ENCODE data around the gene CNTNAP2. TPM values are rescaled to one million over a fixed set of nuclear protein-coding genes. Genes with fewer than 3 reads are reported as not detected.
"Not testable (repeated sequence)": the region's sequence is repeated elsewhere in the genome, so short reads cannot be mapped to it uniquely, and the experiment has no call there.

Gene CNTNAP2
- total RNA-seq, 1 experiment from 2014 or later: not detected

- no peak for DNase-seq (ENCODE audit: low spot score)
- in situ Hi-C loops (cut with HindIII; ENCODE audit: low sequenced_read_pairs): no loop called here
Measured at GRCh38 chr7:147756300-147756699, 1639.7 kb downstream of the CNTNAP2 start.

- DNase-seq (ENCODE audit: low spot score): no peak
- in situ Hi-C loops (cut with HindIII; ENCODE audit: low sequenced_read_pairs): no loop called here
Measured at GRCh38 chr7:147759327-147759943, 1642.8 kb downstream of the CNTNAP2 start.

DNA sequence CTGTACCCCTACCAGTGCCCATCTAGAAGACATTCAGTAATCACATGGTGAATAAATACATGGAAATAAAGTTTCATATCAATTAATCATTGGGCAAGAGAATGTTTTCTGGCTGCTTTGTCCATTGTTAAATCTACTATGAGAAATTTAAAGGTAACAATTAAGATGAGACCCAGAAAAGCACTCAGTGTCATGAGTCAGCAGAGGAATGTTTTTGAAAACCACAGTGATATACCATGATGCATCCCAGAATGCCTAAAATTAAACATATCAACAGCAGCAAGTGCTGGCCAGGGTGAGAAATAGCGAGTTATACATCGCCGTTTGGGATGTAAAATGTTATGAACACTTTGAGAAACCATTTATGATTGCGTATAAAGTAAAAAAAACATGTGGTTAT, 1648.7 kb downstream of the CNTNAP2 start:
- in situ Hi-C loops (cut with HindIII; ENCODE audit: low sequenced_read_pairs): no loop called here

GRCh38 chr7:147771344-147771743, 1654.7 kb downstream of the CNTNAP2 start:
- in situ Hi-C loops (cut with HindIII; ENCODE audit: low sequenced_read_pairs): no loop called here
- DNase-seq (ENCODE audit: low spot score): no peak

More for the DNA sequence above, 1648.7 kb downstream of the CNTNAP2 start:
- DNase-seq (ENCODE audit: low spot score): no peak

DNA sequence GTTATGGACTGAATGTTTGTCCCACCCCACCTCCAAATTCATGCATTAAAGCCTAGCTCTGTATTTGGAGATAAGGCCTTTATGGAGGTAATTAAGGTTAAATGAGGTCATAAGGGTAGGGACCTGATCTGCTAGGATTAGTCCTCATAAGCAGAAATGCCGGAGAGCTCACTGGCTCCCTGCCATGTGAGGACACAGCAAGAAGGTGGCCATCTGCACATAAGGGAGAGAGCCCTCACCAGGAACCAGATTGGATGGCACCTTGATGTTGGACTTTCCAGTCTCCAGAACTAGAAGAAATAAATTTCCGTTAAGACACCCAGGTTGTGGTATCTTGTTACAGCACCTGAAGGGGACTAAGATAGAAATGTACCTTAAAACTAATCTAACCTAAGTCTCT, 1657.9 kb downstream of the CNTNAP2 start:
- in situ Hi-C loops (cut with HindIII; ENCODE audit: low sequenced_read_pairs): no loop called here
- no peak for DNase-seq (ENCODE audit: low spot score)

DNA sequence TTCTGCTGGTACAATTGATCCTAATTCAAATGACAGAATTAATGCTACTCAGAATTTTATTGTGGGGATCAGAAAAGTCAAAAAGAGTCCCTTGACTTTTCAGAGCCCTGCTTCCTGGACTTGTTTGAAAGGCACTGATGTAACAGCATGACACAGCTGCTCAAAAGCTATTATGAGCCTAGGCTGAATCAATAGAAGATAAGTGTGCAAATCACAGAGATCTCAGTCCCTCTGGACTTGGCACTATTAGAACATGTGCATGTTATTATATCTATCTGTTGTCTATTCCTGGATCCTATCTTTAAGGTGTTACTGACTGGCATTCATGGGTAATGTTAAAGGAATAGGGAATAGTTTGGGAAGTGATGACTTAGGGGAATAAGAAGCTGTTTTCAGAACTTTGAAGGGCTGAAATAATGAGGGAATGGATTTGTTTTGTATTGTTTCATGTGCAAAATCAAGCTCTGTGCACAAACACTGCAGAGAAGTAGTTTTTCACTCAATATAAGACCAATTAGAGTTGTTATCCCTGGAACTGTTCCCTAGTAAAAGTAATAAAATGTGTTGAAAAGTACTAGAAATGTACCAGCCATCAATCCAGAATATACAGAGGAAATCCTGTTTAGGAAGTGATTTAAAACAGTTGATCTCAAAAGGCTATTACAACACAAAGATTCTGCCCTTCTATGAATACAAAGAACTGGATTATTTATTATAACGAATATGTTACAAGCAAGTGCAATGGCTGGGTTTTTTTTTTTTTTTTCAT, 1659.1 kb downstream of the CNTNAP2 start:
- DNase-seq (ENCODE audit: low spot score): no peak
- in situ Hi-C loops (cut with HindIII; ENCODE audit: low sequenced_read_pairs): no loop called here

GRCh38 chr7:147777309-147777708, 1660.7 kb downstream of the CNTNAP2 start:
- no peak for DNase-seq (ENCODE audit: low spot score)
- in situ Hi-C loops (cut with HindIII; ENCODE audit: low sequenced_read_pairs): no loop called here

DNA sequence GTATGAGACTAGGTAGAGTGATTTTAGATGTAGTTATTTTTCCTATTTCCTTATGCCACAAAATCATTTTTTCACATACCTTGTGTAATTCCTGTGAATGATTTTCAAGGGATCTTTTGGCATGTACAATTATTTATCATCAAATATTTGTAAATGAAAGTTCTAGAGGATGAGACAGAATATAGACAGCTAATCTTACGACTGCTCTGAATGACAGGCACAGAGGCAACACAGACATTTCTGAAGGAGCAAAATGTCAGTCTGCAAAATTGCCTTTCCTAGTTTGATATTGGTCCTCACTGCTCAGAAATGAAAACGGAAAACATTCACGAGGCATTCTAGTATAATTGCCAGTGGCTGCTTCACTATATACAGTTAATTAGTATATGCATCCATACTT, 1663.3 kb downstream of the CNTNAP2 start:
- DNase-seq (ENCODE audit: low spot score): no peak

DNA sequence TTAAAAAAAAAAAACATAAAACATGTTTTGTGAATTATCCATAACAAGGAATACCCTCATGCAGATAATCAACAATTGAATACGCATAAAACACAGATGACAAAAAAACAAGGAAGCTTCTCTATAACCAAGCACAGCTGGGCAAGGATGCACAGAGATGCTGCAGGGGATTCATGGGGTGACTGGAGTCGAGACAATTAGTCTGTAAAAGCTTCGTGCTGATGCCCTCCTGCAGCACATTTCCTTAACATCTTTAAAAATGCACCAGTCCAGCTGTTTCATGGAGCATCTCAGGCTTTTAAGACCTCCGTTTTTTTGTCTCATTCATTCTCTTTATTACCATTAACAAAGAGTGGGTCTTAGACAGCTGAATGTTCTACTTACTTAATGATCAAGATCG, 1680.0 kb downstream of the CNTNAP2 start:
- in situ Hi-C loops (cut with HindIII; ENCODE audit: low sequenced_read_pairs): no loop called here
- DNase-seq (ENCODE audit: low spot score): no peak

More for the DNA sequence above, 1663.3 kb downstream of the CNTNAP2 start:
- in situ Hi-C loops (cut with HindIII; ENCODE audit: low sequenced_read_pairs): no loop called here

- in situ Hi-C loops (cut with HindIII; ENCODE audit: low sequenced_read_pairs): no loop called here
Measured at GRCh38 chr7:147798001-147798400, 1681.4 kb downstream of the CNTNAP2 start.

DNA sequence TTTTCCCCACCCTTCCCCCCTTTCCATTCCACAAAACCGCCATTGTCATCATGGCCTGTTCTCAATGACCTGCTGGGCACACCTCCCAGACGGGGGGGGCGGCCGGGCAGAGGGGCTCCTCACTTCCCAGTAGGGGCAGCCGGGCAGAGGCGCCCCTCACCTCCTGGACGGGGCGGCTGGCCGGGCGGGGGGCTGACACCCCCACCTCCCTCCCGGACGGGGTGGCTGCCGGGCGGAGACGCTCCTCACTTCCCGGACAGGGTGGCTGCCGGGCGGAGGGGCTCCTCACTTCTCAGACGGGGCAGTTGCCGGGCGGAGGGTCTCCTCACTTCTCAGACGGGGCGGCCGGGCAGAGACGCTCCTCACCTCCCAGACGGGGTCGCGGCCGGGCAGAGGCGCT, 1685.2 kb downstream of the CNTNAP2 start:
- in situ Hi-C loops (cut with HindIII; ENCODE audit: low sequenced_read_pairs); DNase-seq (ENCODE audit: low spot score): not testable (repeated sequence)

More at GRCh38 chr7:147798001-147798400, 1681.4 kb downstream of the CNTNAP2 start:
- no peak for DNase-seq (ENCODE audit: low spot score)

DNA sequence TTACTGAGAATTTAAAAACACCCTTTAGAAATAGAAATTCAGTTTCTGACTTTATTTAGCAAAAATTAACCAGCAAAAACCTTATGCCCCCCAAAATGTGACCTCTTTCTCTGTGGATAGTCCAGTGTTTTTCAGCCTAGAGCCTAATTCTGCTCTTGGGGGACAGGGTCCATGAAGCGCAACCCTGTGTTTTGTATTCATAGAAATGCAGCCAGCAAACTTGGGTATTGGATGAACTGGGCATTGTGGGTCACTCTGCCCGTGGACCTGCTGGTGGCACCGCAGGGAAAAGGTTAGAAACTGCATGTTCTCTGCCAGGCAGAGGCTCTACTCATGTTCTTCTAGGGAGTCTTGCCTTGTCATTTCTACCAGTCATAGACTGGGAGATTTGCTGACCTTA, 1686.5 kb downstream of the CNTNAP2 start:
- no peak for DNase-seq (ENCODE audit: low spot score)
- in situ Hi-C loops (cut with HindIII; ENCODE audit: low sequenced_read_pairs): no loop called here

- peak; percentile 33 for DNase-seq (ENCODE audit: low spot score)
- in situ Hi-C loops (cut with HindIII; ENCODE audit: low sequenced_read_pairs): no loop called here
Measured at GRCh38 chr7:147803606-147804005, 1687.0 kb downstream of the CNTNAP2 start.

- in situ Hi-C loops (cut with HindIII; ENCODE audit: low sequenced_read_pairs): no loop called here
- DNase-seq (ENCODE audit: low spot score): no peak
Measured at GRCh38 chr7:147804032-147804431, 1687.4 kb downstream of the CNTNAP2 start.

DNA sequence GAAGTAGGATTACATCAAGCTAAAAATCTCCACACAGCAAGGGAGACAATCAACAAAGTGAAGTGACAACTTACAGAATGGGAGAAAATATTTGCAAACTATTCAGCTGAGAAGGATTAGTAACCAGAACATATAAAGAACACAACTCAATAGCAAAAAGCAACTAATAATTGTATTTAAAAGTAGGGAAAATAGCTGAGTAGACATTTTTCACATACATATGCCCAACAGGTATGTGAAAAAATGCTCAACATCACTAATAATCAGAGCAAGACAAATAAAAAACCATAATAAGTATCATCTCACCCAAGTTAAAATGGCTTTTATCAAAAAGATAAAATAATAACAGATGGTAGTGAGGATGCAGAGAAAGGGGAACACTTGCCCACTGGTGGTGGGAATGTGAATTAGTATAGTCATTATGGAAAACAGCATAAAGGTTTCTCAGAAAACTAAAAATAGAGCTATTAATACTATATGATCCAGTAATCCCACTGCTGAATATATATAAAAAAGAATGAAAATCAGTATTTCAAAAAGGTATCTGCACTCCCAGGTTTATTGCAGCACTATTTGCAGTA, 1689.5 kb downstream of the CNTNAP2 start:
- in situ Hi-C loops (cut with HindIII; ENCODE audit: low sequenced_read_pairs): no loop called here
- no peak for DNase-seq (ENCODE audit: low spot score)

GRCh38 chr7:147809786-147810185, 1693.2 kb downstream of the CNTNAP2 start:
- in situ Hi-C loops (cut with HindIII; ENCODE audit: low sequenced_read_pairs): no loop called here

GRCh38 chr7:147810269-147810668, 1693.7 kb downstream of the CNTNAP2 start:
- in situ Hi-C loops (cut with HindIII; ENCODE audit: low sequenced_read_pairs): no loop called here

More at GRCh38 chr7:147809786-147810185, 1693.2 kb downstream of the CNTNAP2 start:
- no peak for DNase-seq (ENCODE audit: low spot score)

GRCh38 chr7:147811923-147812322, 1695.3 kb downstream of the CNTNAP2 start:
- DNase-seq (ENCODE audit: low spot score): no peak
- in situ Hi-C loops (cut with HindIII; ENCODE audit: low sequenced_read_pairs): no loop called here

More at GRCh38 chr7:147810269-147810668, 1693.7 kb downstream of the CNTNAP2 start:
- no peak for DNase-seq (ENCODE audit: low spot score)

DNA sequence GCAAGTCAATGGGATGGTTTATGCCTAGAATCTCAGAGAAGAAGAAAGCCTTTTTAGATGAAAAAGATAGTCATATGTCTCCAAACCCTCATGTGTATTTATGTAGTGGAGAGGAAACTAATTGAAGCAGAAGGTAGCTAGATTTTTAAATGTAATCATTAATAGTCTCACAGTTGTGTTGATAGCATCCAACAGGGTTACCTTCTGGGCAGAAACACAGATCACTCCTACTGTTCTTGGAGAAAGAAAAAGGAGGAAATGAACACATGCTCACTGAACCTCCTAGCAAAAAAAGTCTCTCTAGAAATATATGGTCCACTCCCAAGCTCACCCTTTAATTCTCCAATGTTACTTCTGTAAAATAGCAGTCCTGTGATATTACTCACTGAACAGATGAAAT, 1696.7 kb downstream of the CNTNAP2 start:
- peak; percentile 81 for DNase-seq (ENCODE audit: low spot score)
- in situ Hi-C loops (cut with HindIII; ENCODE audit: low sequenced_read_pairs): no loop called here

DNA sequence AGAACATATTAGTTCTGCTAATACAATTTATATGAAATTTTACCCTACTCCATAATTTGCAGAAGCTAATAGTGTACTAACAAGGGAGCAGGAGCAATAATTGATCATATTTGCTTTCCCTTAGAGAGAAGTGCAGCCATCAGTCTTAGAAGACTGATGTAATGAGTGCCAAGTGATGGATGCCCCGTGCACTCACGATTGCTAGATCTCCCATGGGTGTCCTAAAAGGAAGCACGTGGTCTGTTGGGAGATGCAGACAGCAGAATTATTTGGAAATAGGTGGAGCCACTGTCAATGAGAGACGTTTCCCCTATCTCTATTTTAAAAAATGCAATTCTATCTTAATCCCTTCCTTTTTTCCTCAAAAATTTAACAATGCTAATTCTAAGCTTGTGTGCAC, 1701.7 kb downstream of the CNTNAP2 start:
- in situ Hi-C loops (cut with HindIII; ENCODE audit: low sequenced_read_pairs): no loop called here
- DNase-seq (ENCODE audit: low spot score): no peak
